HEK293T (cell line): ENCODE results near the gene SEMA6A.

ENCODE experiments used
- BHLHE40 ChIP-seq: fragments of 450-650 bp; IDR thresholded peaks from 2 replicates; pipeline ENCODE4 v1.6.1; 2016; ENCODE audit warnings: mild to moderate bottlenecking, moderate library complexity, borderline replicate concordance
- CTBP1 ChIP-seq: fragments of 450-650 bp; IDR thresholded peaks from 2 replicates; pipeline ENCODE4 v1.6.1; 2016; ENCODE audit warnings: borderline replicate concordance
- FOXA1 ChIP-seq: fragments of 450-650 bp; IDR thresholded peaks from 2 replicates; pipeline ENCODE4 v1.6.1; 2016; ENCODE audit warnings: mild to moderate bottlenecking
- FOXM1 ChIP-seq: fragments of 450-650 bp; IDR thresholded peaks from 2 replicates; pipeline ENCODE4 v1.6.1; 2017; ENCODE audit warnings: mild to moderate bottlenecking, borderline replicate concordance
- LEF1 ChIP-seq: fragments of 450-650 bp; IDR thresholded peaks from 2 replicates; pipeline ENCODE4 v1.6.1; 2017; ENCODE audit warnings: mild to moderate bottlenecking, borderline replicate concordance
- NFRKB ChIP-seq: fragments of 450-650 bp; IDR thresholded peaks from 2 replicates; pipeline ENCODE4 v1.6.1; 2016; ENCODE audit warnings: mild to moderate bottlenecking, moderate library complexity
- SP1 ChIP-seq: fragments of 450-650 bp; IDR thresholded peaks from 2 replicates; pipeline ENCODE4 v1.6.1; 2017

DNA sequence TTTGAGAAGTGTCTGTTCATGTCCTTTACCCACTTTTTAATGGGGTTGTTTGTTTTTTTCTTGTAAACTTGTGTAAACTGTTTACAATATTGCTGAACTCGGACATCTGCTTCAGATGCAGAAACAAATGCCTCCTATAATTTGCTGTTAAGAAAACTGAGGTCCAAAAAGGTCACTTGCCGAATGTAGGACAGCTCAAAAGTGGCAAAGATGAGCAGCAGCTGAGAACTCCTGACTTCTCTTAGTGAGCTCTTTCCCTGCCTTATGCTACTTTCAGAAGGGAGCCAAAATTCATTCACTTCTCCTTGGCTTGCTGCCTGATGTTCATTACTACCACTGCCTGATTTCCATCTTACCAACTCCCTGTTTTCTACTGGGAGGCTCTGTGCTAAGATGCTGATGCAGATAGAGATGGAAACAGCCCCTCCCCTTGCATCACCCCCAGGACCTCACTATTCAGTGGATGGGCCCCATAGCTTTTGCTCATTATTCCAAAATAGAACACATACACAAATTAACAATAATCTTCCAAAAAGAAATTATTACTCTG is 60.1 kb downstream of the SEMA6A start:
- TF ChIP-seq SP1 (no peak), FOXM1 (no peak), BHLHE40 (no peak), LEF1 (no peak), CTBP1 (no peak), NFRKB (no peak), FOXA1 (no peak)
